ENCODE results near the gene ZNF484. TPM values are rescaled to one million over a fixed set of nuclear protein-coding genes. Genes with fewer than 3 reads are reported as not detected.

ZNF484 gene
- polyA plus RNA-seq, 3 donors: 1.1 to 2.7 (median 1.8) TPM

GRCh38 chr9:92808726-92809451, 68.9 kb downstream of the ZNF484 start:
- Histone ChIP-seq H3K9ac (ENCODE audit: insufficient read depth, low read length, poor library complexity, severe bottlenecking) (no peak overlapping the region), H3K9me3 (replicated peaks in 1 of 2; ENCODE audit: control insufficient read depth in 1 of 2, insufficient read depth in 1 of 2, low read length in 2 of 2) (peaks cover 0 to 26% of the 10 kb centered on the region in 2 donors), H3K4me2 (replicated peaks; ENCODE audit: extremely low read depth, low read length, poor library complexity, severe bottlenecking) (peak overlapping the region; percentile 58), H3K4me3 (replicated peaks in 1 of 3; ENCODE audit: low read depth in 2 of 3, low read length in 3 of 3) (peak overlapping the region in 1 of 3 experiments; percentile 42), H4K20me1 (ENCODE audit: insufficient read depth, low read length) (no peaks in the 10 kb centered on the region), H3K27me3 (ENCODE audit: control insufficient read depth in 2 of 2, insufficient read depth in 2 of 2, low read length in 2 of 2) (peaks cover 76 to 95% of the 10 kb centered on the region in 2 donors), H3K4me1 (ENCODE audit: control insufficient read depth in 1 of 2, insufficient read depth in 2 of 2, low read length in 2 of 2) (peaks cover 16 to 23% of the 10 kb centered on the region in 2 donors), H3K36me3 (replicated peaks in 1 of 2; ENCODE audit: control insufficient read depth in 1 of 2, insufficient read depth in 2 of 2, low read length in 2 of 2) (no peaks in the 10 kb centered on the region), H3K79me2 (ENCODE audit: insufficient read depth, low read length) (no peaks in the 10 kb centered on the region), H2AFZ (ENCODE audit: insufficient read depth, low read depth, low read length, poor library complexity, severe bottlenecking) (peak overlapping the region; percentile 53), H3K27ac (ENCODE audit: low read depth in 1 of 2, low read length in 2 of 2) (no peak overlapping the region)
- Mint-ChIP-seq H3K4me3 (peak overlapping the region; percentile 69 to 93), H3K9me3 (peaks cover 0 to 12% (median 6%) of the 10 kb centered on the region in 7 donors), H3K27ac (no peak overlapping the region), H3K36me3 (peaks cover 0 to 2% of the 10 kb centered on the region in 2 donors), H3K4me1 (peaks cover 16% of the 10 kb centered on the region), H3K27me3 (ENCODE audit: low read depth in 3 of 3) (peaks cover 68 to 73% (median 70%) of the 10 kb centered on the region in 3 donors)
- intact Hi-C loops (cut with micrococcal nuclease): no loop called here
- under 1% methylated on average over 60 of the region's 60 CpGs for WGBS (ENCODE audit: insufficient coverage)
- DNase-seq: peak; percentile 46 to 64 (median 55)
- no peak for TF ChIP-seq CTCF (IDR thresholded peaks at IDR 0.05)

GRCh38 chr9:92807757-92808725, 69.8 kb downstream of the ZNF484 start:
- WGBS (ENCODE audit: insufficient coverage): 5% methylated on average over 71 of the region's 76 CpGs
- Mint-ChIP-seq H3K9me3 (peaks cover 0 to 12% (median 6%) of the 10 kb centered on the region in 7 donors), H3K27ac (no peak overlapping the region), H3K27me3 (ENCODE audit: low read depth in 3 of 3) (peaks cover 62 to 65% (median 63%) of the 10 kb centered on the region in 3 donors), H3K4me3 (peak overlapping the region; percentile 32 to 68), H3K36me3 (peaks cover 0 to 2% of the 10 kb centered on the region in 2 donors), H3K4me1 (peaks cover 16% of the 10 kb centered on the region)
- TF ChIP-seq CTCF (IDR thresholded peaks at IDR 0.05): no peak
- Histone ChIP-seq H3K79me2 (ENCODE audit: insufficient read depth, low read length) (no peaks in the 10 kb centered on the region), H3K4me2 (replicated peaks; ENCODE audit: extremely low read depth, low read length, poor library complexity, severe bottlenecking) (peak overlapping the region; percentile 58), H3K4me1 (ENCODE audit: control insufficient read depth in 1 of 2, insufficient read depth in 2 of 2, low read length in 2 of 2) (peaks cover 16 to 23% of the 10 kb centered on the region in 2 donors), H3K9ac (ENCODE audit: insufficient read depth, low read length, poor library complexity, severe bottlenecking) (no peak overlapping the region), H2AFZ (ENCODE audit: insufficient read depth, low read depth, low read length, poor library complexity, severe bottlenecking) (no peak overlapping the region), H3K27me3 (ENCODE audit: control insufficient read depth in 2 of 2, insufficient read depth in 2 of 2, low read length in 2 of 2) (peaks cover 68 to 91% of the 10 kb centered on the region in 2 donors), H3K27ac (ENCODE audit: low read depth in 1 of 2, low read length in 2 of 2) (no peak overlapping the region), H4K20me1 (ENCODE audit: insufficient read depth, low read length) (no peaks in the 10 kb centered on the region), H3K9me3 (replicated peaks in 1 of 2; ENCODE audit: control insufficient read depth in 1 of 2, insufficient read depth in 1 of 2, low read length in 2 of 2) (peaks cover 0 to 26% of the 10 kb centered on the region in 2 donors), H3K4me3 (replicated peaks in 1 of 3; ENCODE audit: low read depth in 2 of 3, low read length in 3 of 3) (peak overlapping the region in 1 of 3 experiments; percentile 42), H3K36me3 (replicated peaks in 1 of 2; ENCODE audit: control insufficient read depth in 1 of 2, insufficient read depth in 2 of 2, low read length in 2 of 2) (no peaks in the 10 kb centered on the region)
- intact Hi-C loops (cut with micrococcal nuclease): no loop called here
- no peak for DNase-seq

Data from CD14-positive monocyte (primary cell).